Measurements from ENCODE around the gene CEMP1. TPM values are rescaled to one million over a fixed set of nuclear protein-coding genes. Genes with fewer than 3 reads are reported as not detected.

The CEMP1 gene
- total RNA-seq, 1 experiment from 2014 or later: not detected

- Histone ChIP-seq H3K23ac (ENCODE audit: insufficient read length, low read depth, low read length) (no peak overlapping the region), H3K27ac (ENCODE audit: insufficient read length, low read depth, low read length) (no peak overlapping the region), H3K14ac (ENCODE audit: insufficient read depth, low read length) (no peak overlapping the region), H3K23me2 (ENCODE audit: insufficient read length, low read depth, low read length, poor library complexity, severe bottlenecking) (peaks cover 3% of the 10 kb centered on the region), H2BK120ac (ENCODE audit: low read depth, low read length, poor library complexity, severe bottlenecking) (no peak overlapping the region), H4K20me1 (ENCODE audit: control insufficient read depth, insufficient read depth, insufficient read length) (no peaks in the 10 kb centered on the region), H3K9me3 (ENCODE audit: control insufficient read depth, low read depth, low read length) (no peaks in the 10 kb centered on the region), H3T11ph (ENCODE audit: low read length) (no peak overlapping the region), H3K27me3 (ENCODE audit: insufficient read depth, low read length) (no peaks in the 10 kb centered on the region), H3K79me1 (ENCODE audit: insufficient read depth, low read depth, low read length, poor library complexity, severe bottlenecking) (no peaks in the 10 kb centered on the region), H3K9ac (ENCODE audit: extremely low read depth, insufficient read length, low read length) (no peak overlapping the region), H2BK20ac (ENCODE audit: low read depth, low read length, poor library complexity, severe bottlenecking) (no peak overlapping the region), H3K4me1 (ENCODE audit: insufficient read depth, low read length) (no peaks in the 10 kb centered on the region), H3K4me2 (ENCODE audit: insufficient read depth, insufficient read length, low read length) (no peak overlapping the region), H3K79me2 (ENCODE audit: insufficient read depth, low read length) (no peaks in the 10 kb centered on the region), H2BK5ac (ENCODE audit: insufficient read length, low read length) (no peak overlapping the region), H4K91ac (ENCODE audit: insufficient read length, low read depth, low read length) (no peak overlapping the region), H3K18ac (ENCODE audit: insufficient read length, low read depth, low read length) (no peak overlapping the region), H2BK15ac (ENCODE audit: low read depth, low read length) (no peak overlapping the region), H3K4ac (ENCODE audit: low read depth, low read length) (no peak overlapping the region), H2AK5ac (ENCODE audit: insufficient read length, low read length) (no peak overlapping the region), H4K5ac (ENCODE audit: insufficient read length, low read depth, low read length) (no peak overlapping the region), H2AFZ (ENCODE audit: low read length) (no peak overlapping the region), H2BK12ac (ENCODE audit: insufficient read length, low read depth, low read length) (no peak overlapping the region), H3K56ac (ENCODE audit: insufficient read length, low read depth, low read length) (no peak overlapping the region), H4K8ac (replicated peaks; ENCODE audit: insufficient read length, low read depth, low read length) (no peak overlapping the region)
- no peak for DNase-seq
- Mint-ChIP-seq H3K9me3 (no peaks in the 10 kb centered on the region), H3K27ac (no peak overlapping the region), H3K36me3 (ENCODE audit: insufficient read depth in 1 of 3, low read depth in 3 of 3) (peaks cover 0 to 18% (median 4%) of the 10 kb centered on the region in 3 experiments; a peak in 4 of 7 replicates), H3K4me1 (no peaks in the 10 kb centered on the region), H3K27me3 (ENCODE audit: low read depth) (no peaks in the 10 kb centered on the region), H3K4me3 (no peak overlapping the region)
- no peak for TF ChIP-seq CTCF (conservative IDR thresholded peaks at IDR 0.05)
- WGBS (ENCODE audit: extremely low coverage, insufficient read length, low lambda C conversion rate): no CpG with 5 or more reads among the region's 62 CpGs
Observed at GRCh38 chr16:2496223-2497115, 34.7 kb downstream of the CEMP1 start.
